ENCODE measurements around the gene ZC3H7A.

Gene ZC3H7A

DNA sequence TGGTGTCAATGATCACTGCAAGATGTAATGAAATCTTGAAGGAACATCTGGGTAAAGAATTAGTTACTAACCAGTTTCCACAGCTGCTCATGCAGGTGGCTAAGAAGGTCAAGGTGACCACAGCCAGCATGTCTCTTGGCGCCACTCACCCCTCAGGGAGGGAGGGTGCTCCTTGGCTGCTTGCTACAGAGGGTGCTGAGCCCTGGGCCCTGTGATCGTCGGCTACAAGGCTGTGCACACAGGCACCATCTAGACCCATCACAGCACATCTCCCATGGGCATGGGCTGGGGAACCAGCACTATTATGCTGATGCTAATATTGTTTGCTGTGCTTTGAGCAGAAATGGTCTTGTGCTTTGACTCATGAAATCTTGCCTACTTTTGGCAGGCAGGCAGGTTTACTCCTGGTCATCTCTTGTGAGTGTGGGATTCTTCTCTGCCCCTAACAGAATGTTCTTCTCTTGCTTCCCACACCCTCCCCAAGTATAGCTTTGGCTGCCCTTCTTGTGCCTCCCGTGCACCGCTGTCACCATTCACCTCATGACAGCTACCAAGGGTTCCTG, 90.8 kb downstream of the ZC3H7A start:
- peaks cover 9% of the 10 kb centered on the region for H3K4me1 Mint-ChIP-seq
- ATAC-seq (ENCODE audit: low read depth) (no peak), DNase-seq (ENCODE audit: low spot score in 2 of 2) (no peak)
- H3K27ac Mint-ChIP-seq, result no peak overlapping the region
- peaks cover 14% of the 10 kb centered on the region for H3K36me3 Mint-ChIP-seq
- H3K9me3 Mint-ChIP-seq, result no peaks in the 10 kb centered on the region
- no peaks in the 10 kb centered on the region for H3K27me3 Mint-ChIP-seq
- no peak overlapping the region for H3K4me3 Mint-ChIP-seq

DNA sequence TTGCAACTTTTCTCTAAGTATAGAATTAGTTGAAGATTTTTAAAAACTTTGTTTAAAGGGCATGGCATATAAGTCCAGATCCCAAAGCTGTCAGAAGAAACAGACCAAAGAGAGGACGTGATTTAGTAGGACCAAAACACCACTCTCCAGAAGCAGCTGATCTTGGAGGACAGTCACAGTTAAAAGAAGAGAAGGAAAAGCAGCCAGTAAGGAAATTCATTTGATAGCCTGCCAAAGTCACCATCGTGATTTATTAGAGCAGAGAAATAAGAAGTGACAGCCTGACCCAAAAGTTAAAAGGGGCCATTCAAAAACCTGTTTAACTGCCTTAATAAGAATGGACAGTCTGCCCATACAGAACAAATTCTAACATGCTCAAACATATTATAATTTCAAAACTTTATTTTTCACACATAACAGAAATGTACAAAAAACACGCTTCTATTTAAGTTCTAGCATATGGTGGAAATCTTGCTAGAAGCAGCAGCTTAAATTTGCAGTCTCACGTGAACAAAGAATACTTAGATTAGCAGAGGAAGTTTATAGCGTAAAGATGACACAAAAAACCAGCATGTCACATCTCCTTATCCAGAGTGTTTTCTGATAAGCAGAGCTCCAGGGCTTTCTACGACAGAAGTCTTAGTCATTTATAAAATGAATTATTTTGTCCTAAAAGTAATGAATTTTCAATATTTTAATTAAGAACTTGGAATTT, 91.6 kb downstream of the ZC3H7A start:
- H3K4me3 Mint-ChIP-seq, result no peak overlapping the region
- no peak overlapping the region for H3K27ac Mint-ChIP-seq
- ATAC-seq (ENCODE audit: low read depth), result no peak
- peaks cover 17% of the 10 kb centered on the region for H3K36me3 Mint-ChIP-seq
- H3K27me3 Mint-ChIP-seq, result no peaks in the 10 kb centered on the region
- peaks cover 12% of the 10 kb centered on the region for H3K4me1 Mint-ChIP-seq
- DNase-seq (ENCODE audit: low spot score in 2 of 2), result no peak
- no peaks in the 10 kb centered on the region for H3K9me3 Mint-ChIP-seq
